Right lobe of liver (tissue), 4 donors: Measurements from ENCODE around the gene KRTAP5-4.

Source experiments
- POLR2A ChIP-seq: fragments of 450-650 bp; IDR thresholded peaks from one replicate; pipeline ENCODE4 v1.6.1; 2017; ENCODE audit warnings: antibody characterized with exemption, mild to moderate bottlenecking
- TF ChIP-seq, protein P1 (sequence below), 4 donors: fragments of 200-600 bp in 3 of 4; fragments of 450-650 bp in 1 of 4; IDR thresholded peaks; one replicate each; pipeline versions ENCODE4 v1.5.1 to v1.8.0; 2016 to 2022; ENCODE audit warnings: antibody characterized with exemption in 4 of 4, mild to moderate bottlenecking in 2 of 4
- donor health status: DM: no; HTN: no; CAD: no.
- donor health status: DM: no; HTN: no; CAD: no.
- donor health status: DM: no; HTN: yes; CAD: no.

DNA sequence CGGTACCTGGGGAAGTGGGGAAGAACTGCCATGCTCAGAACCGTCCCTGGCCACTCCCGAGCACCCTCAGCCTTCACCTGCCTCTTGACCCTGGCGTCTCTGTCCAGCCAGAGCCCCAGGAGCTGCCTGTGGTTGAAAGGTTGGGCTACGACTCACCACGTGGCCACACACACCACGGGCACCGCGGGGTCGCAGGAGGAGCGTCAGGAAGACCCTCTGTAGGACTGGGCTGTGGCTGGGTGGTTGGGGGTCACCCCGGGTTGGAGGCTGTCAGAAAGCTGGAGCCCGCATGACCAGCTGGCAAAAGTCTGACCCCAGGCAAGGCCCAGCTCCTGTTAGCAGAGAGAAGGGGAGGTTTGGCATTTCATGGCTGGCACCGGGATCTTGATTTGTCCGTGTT, 19.2 kb upstream of the KRTAP5-4 start:
- TF ChIP-seq, protein P1, sequence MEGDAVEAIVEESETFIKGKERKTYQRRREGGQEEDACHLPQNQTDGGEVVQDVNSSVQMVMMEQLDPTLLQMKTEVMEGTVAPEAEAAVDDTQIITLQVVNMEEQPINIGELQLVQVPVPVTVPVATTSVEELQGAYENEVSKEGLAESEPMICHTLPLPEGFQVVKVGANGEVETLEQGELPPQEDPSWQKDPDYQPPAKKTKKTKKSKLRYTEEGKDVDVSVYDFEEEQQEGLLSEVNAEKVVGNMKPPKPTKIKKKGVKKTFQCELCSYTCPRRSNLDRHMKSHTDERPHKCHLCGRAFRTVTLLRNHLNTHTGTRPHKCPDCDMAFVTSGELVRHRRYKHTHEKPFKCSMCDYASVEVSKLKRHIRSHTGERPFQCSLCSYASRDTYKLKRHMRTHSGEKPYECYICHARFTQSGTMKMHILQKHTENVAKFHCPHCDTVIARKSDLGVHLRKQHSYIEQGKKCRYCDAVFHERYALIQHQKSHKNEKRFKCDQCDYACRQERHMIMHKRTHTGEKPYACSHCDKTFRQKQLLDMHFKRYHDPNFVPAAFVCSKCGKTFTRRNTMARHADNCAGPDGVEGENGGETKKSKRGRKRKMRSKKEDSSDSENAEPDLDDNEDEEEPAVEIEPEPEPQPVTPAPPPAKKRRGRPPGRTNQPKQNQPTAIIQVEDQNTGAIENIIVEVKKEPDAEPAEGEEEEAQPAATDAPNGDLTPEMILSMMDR (IDR thresholded peaks at IDR 0.05), result no peak
- TF ChIP-seq POLR2A, result no peak
